ENCODE data around the gene CDX1.

CDX1 gene

GRCh38 chr5:150166650-150167511, at the start of gene CDX1:
Gene CDX1, plus strand, starts transcription at chr5:150166778. Its CDS starts 99 bp downstream, at chr5:150166877.
- no peak for DNase-seq

- DNase-seq = no peak
These were observed 48.5 kb upstream of the CDX1 start for GRCh38 chr5:150117945-150118560.

DNA sequence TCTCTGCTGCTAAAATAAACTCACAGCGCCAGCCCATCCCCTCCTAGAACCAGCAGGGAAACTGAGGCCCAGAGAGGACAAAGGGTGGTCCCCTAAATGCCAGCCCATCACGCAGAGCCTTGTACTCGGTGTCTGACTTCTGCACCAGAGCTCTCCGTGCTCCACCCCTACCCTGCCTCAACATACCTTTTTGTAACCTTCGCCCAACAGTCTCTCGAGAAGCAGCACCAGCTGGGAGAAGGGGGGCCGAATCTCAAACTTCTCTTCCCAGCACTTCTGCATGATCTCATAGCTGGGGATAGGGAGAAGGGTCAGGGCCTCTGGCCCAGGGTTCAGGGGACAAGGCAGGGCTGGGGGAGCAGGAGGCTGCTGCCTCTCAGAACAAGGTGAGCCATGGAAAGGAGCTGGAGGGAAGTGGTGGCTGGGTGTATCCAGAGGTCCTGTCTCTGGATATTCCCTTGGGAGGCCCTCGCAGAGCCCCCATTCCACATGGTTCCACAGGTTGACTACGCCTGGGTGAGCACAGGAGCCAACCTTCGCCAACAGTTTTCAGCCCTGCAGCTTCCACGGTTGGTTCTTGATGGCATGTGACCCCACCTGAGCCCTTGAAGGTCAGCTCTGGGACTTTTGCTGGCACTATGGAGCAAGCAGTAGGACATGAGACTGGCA, 47.9 kb upstream of the CDX1 start:
- DNase-seq = no peak

GRCh38 chr5:150119421-150120061, 47.0 kb upstream of the CDX1 start:
- no peak for DNase-seq

DNA sequence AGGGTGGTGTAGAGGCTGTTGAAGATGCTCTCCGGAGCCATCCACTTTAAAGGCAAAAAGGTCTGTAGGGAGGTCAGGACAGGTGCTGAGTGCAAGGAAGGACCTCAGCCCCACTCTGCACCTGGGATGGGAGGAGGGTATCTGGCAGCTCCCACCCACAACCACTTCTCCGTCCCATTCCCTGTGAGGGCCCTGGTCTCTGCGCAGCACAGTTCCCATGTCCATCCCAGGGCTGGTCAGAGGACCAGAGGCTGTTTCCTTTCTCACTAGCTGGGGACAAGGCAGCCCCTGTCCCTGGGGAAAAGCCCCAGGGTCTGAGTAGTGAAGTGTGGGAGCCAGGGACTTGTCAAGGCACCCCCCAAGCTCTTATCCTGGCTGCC, 46.5 kb upstream of the CDX1 start:
- DNase-seq = no peak

- DNase-seq = no peak
These were observed 45.7 kb upstream of the CDX1 start for GRCh38 chr5:150120617-150121447.

GRCh38 chr5:150121448-150122157, 45.0 kb upstream of the CDX1 start:
- DNase-seq = no peak

- DNase-seq = no peak
These were observed 44.4 kb upstream of the CDX1 start for GRCh38 chr5:150122158-150122510.

- no peak for DNase-seq
These were observed 43.8 kb upstream of the CDX1 start for GRCh38 chr5:150122536-150123481.

- no peak for DNase-seq
These were observed 43.0 kb upstream of the CDX1 start for GRCh38 chr5:150123542-150123941.

GRCh38 chr5:150124111-150124557, 42.4 kb upstream of the CDX1 start:
- DNase-seq = no peak

GRCh38 chr5:150124596-150124995, 42.0 kb upstream of the CDX1 start:
- DNase-seq = no peak

DNA sequence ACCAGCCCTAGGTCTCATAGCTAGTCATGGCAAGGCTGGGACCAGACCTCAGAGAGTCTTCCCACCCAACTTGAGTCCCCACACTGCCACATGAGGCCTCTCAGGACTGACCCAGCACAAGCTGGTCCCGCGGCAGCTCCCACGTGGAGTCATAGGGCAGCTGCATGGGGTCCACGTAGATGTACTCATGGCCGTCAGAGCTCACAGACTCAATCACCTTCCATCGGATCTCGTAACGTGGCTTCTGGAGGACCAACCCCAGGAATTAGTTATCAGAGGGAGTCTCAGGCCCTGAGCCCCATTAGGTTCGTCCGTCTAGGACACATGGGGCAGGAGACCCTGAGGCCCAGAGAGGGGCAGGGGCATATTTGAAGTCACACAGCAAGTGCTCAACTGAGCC, 41.2 kb upstream of the CDX1 start:
- DNase-seq = no peak

GRCh38 chr5:150126199-150126920, 40.2 kb upstream of the CDX1 start:
- no peak for DNase-seq

DNA sequence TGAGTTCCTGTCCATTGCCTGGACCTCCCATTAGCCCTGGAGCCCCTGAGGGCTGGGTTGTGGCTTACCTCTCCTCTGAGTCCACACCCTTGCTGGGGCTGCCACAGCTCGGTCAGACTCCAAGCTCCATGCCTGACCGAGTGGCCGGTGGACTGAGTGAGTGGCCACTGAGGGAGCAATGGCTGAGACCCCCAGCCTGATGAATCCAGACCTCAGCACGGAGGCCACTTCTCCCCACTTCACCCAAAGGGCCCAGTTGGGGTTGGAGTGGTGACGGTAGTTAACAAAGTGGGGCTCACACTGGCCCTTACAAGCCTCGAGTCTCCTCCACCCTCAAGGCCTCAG, 39.7 kb upstream of the CDX1 start:
- no peak for DNase-seq

- no peak for DNase-seq
These were observed 37.1 kb upstream of the CDX1 start for GRCh38 chr5:150129454-150129812.

DNA sequence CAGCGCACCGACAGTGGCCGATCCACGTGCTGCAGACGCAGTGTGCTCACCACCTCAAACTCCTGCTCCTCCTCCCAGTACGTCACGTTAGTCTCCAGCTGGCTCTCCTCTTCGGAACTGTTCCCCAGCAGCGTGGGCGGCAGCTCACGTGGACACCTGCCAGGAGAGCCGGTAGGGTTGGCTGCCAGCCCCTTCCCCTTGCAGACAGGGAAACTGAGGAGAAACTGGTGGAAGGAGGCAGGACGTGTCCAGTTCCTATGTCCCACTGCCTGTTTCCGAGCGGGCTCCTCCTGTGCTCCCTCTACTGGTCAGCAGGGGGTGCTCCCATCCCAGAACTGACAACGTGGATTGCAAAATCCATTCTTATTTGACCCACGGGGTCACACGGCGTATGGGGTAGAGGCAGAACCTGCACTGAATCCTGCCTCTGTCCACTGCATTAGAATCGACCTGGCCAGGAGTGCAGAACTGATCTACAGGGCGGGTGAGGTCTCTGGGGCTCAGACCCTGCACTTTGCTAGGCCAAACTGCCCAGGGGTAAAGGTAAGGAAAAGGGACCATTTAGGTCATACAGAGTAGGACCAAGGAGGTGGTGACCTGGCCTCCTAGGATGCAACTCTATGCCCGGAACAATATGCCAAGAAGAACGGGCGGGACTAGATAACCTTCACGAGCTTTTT, 36.6 kb upstream of the CDX1 start:
- no peak for DNase-seq

DNA sequence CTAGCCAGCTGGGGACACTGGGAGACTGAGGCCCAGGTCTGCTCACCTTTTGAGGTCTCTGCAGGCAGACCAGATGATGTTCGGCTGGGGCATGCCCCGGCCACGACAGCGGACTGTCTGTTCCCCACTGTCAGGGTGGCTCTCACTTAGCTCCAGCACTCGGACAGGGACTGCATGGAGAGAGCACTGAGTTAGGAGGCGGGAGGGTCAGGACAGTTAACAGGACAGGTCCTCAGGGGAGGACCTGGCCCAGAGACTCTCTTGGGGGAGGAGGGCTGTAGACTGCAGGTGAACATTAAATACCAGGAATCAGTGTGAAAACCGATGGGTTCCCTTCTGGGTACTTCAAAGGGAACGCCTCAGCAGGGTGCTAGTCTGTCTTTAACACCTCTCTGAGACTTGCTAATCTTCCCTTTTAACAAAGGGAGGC, 36.1 kb upstream of the CDX1 start:
- DNase-seq = no peak

GRCh38 chr5:150131461-150131860, 35.1 kb upstream of the CDX1 start:
- no peak for DNase-seq

All from NCI-H1105 treated with DMSO at 0.1 percent for 48 hours (cell line).